ENCODE results near the gene ADAMTS8.

DNA sequence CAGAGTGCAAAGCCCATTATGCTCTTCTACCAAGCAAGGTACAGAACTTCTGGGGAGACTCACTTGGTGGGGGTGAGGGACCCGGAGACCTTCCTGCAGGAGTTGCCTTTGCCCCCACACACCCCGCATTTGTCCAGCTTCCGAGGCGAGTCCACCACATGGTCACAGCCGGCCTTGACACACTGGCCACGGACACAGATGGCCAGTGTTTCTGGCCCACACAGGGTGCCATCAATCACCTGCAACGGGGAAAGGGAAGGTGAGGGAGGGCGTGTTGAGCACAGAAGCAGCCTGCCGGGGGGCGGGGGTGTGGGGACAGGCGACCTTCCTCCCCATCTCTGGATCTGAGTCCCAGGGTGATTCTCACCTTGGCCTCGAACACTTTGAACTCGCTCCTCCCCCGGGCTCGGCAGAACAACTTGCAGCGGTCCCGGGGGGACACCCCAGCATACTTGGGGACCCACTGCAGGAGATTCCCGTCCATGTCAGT is 20.0 kb downstream of the ADAMTS8 start:
- TF ChIP-seq, protein P1, sequence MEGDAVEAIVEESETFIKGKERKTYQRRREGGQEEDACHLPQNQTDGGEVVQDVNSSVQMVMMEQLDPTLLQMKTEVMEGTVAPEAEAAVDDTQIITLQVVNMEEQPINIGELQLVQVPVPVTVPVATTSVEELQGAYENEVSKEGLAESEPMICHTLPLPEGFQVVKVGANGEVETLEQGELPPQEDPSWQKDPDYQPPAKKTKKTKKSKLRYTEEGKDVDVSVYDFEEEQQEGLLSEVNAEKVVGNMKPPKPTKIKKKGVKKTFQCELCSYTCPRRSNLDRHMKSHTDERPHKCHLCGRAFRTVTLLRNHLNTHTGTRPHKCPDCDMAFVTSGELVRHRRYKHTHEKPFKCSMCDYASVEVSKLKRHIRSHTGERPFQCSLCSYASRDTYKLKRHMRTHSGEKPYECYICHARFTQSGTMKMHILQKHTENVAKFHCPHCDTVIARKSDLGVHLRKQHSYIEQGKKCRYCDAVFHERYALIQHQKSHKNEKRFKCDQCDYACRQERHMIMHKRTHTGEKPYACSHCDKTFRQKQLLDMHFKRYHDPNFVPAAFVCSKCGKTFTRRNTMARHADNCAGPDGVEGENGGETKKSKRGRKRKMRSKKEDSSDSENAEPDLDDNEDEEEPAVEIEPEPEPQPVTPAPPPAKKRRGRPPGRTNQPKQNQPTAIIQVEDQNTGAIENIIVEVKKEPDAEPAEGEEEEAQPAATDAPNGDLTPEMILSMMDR (IDR thresholded peaks at IDR 0.05) = no peak
- TF ChIP-seq POLR2AphosphoS5 (IDR thresholded peaks at IDR 0.05) (no peak), POLR2A (IDR thresholded peaks at IDR 0.05) (no peak), EP300 (IDR thresholded peaks at IDR 0.05) (no peak)
